Measurements from ENCODE around the gene CFAP161. TPM values are rescaled to one million over a fixed set of nuclear protein-coding genes. Genes with fewer than 3 reads are reported as not detected.

Gene CFAP161
- total RNA-seq, 4 donors from 2014 or later = 0.49 to 0.68 TPM; not detected in 2

DNA sequence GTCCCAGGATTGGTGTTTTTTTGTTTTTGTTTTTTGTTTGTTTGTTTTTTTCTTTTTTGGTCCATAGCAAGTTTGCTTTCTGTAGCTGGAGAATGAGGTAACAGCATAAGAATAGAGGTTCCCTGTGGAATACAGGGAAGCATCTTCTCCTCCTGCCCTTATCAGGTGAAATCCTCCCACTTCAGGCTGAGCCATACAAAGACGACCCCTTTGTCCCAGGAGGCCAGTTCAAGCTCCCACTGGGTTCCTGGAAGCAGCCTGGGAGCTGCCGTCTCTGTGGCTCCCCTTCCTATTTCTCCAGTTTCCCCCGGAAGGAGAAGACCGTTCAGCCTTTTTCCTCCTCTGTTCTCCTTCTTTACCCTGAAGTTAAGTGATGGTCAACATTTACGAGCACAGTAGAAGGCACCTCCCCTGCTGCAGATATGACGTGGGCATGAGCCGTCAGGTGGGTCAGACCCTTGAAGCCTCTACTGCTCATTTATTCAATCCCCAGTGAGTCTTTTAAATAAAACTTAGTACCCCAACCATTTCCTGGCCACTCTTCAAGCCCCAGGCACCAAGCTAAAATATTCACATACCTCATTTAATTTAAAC is 63.7 kb downstream of the CFAP161 start:
- TF ChIP-seq, protein P1, sequence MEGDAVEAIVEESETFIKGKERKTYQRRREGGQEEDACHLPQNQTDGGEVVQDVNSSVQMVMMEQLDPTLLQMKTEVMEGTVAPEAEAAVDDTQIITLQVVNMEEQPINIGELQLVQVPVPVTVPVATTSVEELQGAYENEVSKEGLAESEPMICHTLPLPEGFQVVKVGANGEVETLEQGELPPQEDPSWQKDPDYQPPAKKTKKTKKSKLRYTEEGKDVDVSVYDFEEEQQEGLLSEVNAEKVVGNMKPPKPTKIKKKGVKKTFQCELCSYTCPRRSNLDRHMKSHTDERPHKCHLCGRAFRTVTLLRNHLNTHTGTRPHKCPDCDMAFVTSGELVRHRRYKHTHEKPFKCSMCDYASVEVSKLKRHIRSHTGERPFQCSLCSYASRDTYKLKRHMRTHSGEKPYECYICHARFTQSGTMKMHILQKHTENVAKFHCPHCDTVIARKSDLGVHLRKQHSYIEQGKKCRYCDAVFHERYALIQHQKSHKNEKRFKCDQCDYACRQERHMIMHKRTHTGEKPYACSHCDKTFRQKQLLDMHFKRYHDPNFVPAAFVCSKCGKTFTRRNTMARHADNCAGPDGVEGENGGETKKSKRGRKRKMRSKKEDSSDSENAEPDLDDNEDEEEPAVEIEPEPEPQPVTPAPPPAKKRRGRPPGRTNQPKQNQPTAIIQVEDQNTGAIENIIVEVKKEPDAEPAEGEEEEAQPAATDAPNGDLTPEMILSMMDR (IDR thresholded peaks at IDR 0.05; ENCODE audit: low read depth) = no peak

Other genes starting within 250 kb of the CFAP161 start
- gene MESD, start 144.5 kb upstream of the CFAP161 start, total RNA-seq = 10 to 100 TPM; 18.8 to 22.7 (median 21.5) TPM
- gene TLNRD1, start 133.3 kb upstream of the CFAP161 start, total RNA-seq = 10 to 100 TPM; 10.3 to 33.5 (median 11.9) TPM
- gene IL16, start 62.6 kb downstream of the CFAP161 start, total RNA-seq = 10 to 100 TPM; 28.1 to 40.8 (median 37.1) TPM
- gene STARD5, start 189.9 kb downstream of the CFAP161 start, total RNA-seq = 1 to 10 TPM; 1.3 to 5.8 (median 3.1) TPM
- gene TMC3, start 239.9 kb downstream of the CFAP161 start, total RNA-seq = not detected